Spleen (tissue), 11 donors: ENCODE data around the gene RTKN. TPM values are rescaled to one million over a fixed set of nuclear protein-coding genes. Genes with fewer than 3 reads are reported as not detected.

ENCODE experiments used
- DNase-seq: peaks from one replicate; pipeline ENCODE4 v3.0.0-alpha.2; 2020
- H3K27ac ChIP-seq, 8 donors: fragments of 200-600 bp; sonication (generic) in 7 of 8; 1 replicate in 4 of 8; 2 replicates in 4 of 8; pipeline versions ENCODE4 v1.5.0 to v1.8.0; 2016 to 2021; ENCODE audit warnings: inconsistent platforms in 4 of 8, mild to moderate bottlenecking in 4 of 8, moderate library complexity in 1 of 8
- H3K27me3 ChIP-seq, 7 donors: fragments of 200-600 bp; sonication (generic) in 6 of 7; replicated peaks in 1 of 7; 1 replicate in 4 of 7; 2 replicates in 3 of 7; pipeline versions ENCODE4 v1.5.0 to v1.8.0; 2016 to 2021; ENCODE audit warnings: inconsistent platforms in 3 of 7, mild to moderate bottlenecking in 1 of 7
- H3K36me3 ChIP-seq, 6 donors: fragments of 200-600 bp; sonication (generic) in 5 of 6; 1 replicate in 4 of 6; 2 replicates in 2 of 6; pipeline versions ENCODE4 v1.5.0 to v1.8.0; 2016 to 2021; ENCODE audit warnings: inconsistent platforms in 2 of 6
- H3K4me1 ChIP-seq, 6 donors: fragments of 200-600 bp; sonication (generic) in 5 of 6; 1 replicate in 3 of 6; 2 replicates in 3 of 6; pipeline versions ENCODE4 v1.5.0 to v1.8.0; 2016 to 2021; ENCODE audit warnings: inconsistent platforms in 3 of 6
- H3K4me3 ChIP-seq, 8 donors: fragments of 200-600 bp; sonication (generic) in 7 of 8; 1 replicate in 4 of 8; 2 replicates in 4 of 8; pipeline versions ENCODE4 v1.5.0 to v1.8.0; 2016 to 2021; ENCODE audit warnings: inconsistent platforms in 4 of 8, mild to moderate bottlenecking in 4 of 8, moderate library complexity in 2 of 8
- H3K9me3 ChIP-seq, 8 donors: fragments of 200-600 bp; sonication (generic) in 7 of 8; 1 replicate in 4 of 8; 2 replicates in 4 of 8; pipeline versions ENCODE4 v1.5.0 to v1.8.0; 2016 to 2021; ENCODE audit warnings: inconsistent platforms in 4 of 8
- POLR2A ChIP-seq, 3 donors: fragments of 450-650 bp; IDR thresholded peaks; one replicate each; pipeline ENCODE4 v1.5.1; 2017; ENCODE audit warnings: antibody characterized with exemption in 3 of 3, mild to moderate bottlenecking in 1 of 3
- POLR2AphosphoS5 ChIP-seq, 3 donors: sonication (generic); formaldehyde crosslinking; IDR thresholded peaks; one replicate each; pipeline ENCODE4 v1.5.1; 2017; ENCODE audit warnings: antibody characterized with exemption in 3 of 3
- WGBS, 5 donors: extraction: QIAGEN DNeasy Blood & Tissue Kit in 3 of 5; methylation state at CpG; one replicate each; pipeline versions ENCODE4 v1.1.5 to v1.1.7; 2013 to 2018; 5-methylcytosine and 5-hydroxymethylcytosine counted together
- intact Hi-C: fragments of 100-400 bp; cut with DNase I; formaldehyde crosslinking; loops from one replicate; pipeline ENCODE4 v1.15.0; 2023; ENCODE audit warnings: low total_unique reads
- polyA plus RNA-seq, 3 donors: library from polyadenylated mRNA; stranded (reverse); fragments of 200-250 nt; gene quantifications; one replicate each; pipeline ENCODE4 v1.2.1, GENCODE V29; 2013
- total RNA-seq, 7 donors: library from RNA; depleted of rRNA in 3 of 7; stranded (reverse); fragments of >200 nt in 3 of 7; fragmentation: NEBNext Ultra II Directional in 4 of 7; extraction: Animal tissue kit (Norgen Biotek cat#: 25700) in 4 of 7; gene quantifications; one replicate each; pipeline versions ENCODE4 v1.1.0 to v1.2.1, GENCODE V29; 2016 to 2021
- TF ChIP-seq, protein P1 (sequence below), 11 experiments: fragments of 200-600 bp in 7 of 11; fragments of 450-650 bp in 4 of 11; sonication (generic) in 4 of 11; IDR thresholded peaks in 8 of 11; conservative IDR thresholded peaks in 3 of 11; 1 replicate in 7 of 11; 2 replicates in 4 of 11; pipeline versions ENCODE4 v1.4.0 to v1.8.0; 2016 to 2021; ENCODE audit warnings: antibody characterized with exemption in 11 of 11, inconsistent platforms in 4 of 11, mild to moderate bottlenecking in 1 of 11
- donor health status: healthy with polysubstance abuse.
- donor health status: DM: no; HTN: no; CAD: no; lungs with moderate emphysema.
- donor health status: DM: no; HTN: no; CAD: no.
- donor health status: Bipolar disorder and iron deficiency.
- donor health status: healthy.
- donor health status: DM: no; HTN: no; CAD: no.
- donor health status: DM: yes; HTN: yes; CAD: no.

Gene RTKN
- total and polyA plus RNA-seq, 10 donors: 3.2 to 11.1 (median 7.1) TPM

DNA sequence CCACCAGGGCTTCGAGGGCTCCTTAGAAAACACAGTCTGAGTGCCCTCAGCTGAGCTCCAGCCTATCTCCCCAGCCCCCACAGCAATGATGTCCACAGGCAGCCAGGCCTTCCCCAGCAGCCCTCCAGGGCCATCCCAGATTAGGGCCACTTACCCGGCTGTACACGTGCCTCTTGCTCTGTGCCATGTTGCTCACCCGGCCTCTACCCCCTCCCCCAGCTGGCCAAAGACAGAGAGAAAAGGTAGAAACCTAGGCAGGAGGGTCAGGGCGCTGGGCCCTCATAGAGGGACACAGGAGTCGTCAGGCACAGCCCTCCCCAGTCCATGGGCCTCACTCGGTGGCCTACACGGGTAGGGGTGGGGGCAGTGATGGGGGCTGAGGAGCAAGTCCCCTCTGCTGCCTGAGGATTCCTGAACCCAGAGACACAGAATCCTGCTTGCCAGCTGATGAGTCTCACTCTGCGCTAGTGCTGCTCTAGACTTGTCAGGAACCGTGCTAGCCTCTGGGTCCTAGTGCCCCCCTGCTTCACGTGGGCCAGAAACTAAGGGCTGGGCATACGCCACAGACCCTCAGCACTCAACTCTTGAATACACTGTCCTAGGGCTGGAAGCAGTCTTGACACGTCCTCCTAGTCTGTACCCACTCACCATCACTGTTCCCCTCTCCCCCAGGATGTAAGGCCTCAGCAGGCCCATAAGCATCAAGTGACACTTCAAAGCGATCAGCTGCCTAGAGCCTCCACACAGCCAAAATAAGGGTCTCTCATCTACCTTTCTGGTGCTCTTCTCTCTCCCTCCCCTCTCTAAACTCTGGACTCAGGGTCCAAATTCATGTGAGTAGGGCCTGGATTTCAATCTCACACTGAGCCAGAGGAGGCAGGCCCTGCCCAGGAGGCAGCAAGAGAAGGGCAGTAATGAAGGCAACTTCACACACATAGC is 61.6 kb downstream of the RTKN start, which contains the start of gene DCTN1:
Gene DCTN1 (minus strand): TSS at position 461 of the 939 bp plus-strand sequence. CDS start 274 bp downstream, at position 187.
- whole genome bisulfite sequencing, 5 donors: 53 to 58% (median 55%) methylated on average over 11 to 14 of the region's 14 CpGs
- TF ChIP-seq POLR2A (IDR thresholded peaks at IDR 0.05): no peak
- peak in 2 of 3 donors; percentile 16 to 28 for TF ChIP-seq POLR2AphosphoS5 (IDR thresholded peaks at IDR 0.05)
- TF ChIP-seq, protein P1, sequence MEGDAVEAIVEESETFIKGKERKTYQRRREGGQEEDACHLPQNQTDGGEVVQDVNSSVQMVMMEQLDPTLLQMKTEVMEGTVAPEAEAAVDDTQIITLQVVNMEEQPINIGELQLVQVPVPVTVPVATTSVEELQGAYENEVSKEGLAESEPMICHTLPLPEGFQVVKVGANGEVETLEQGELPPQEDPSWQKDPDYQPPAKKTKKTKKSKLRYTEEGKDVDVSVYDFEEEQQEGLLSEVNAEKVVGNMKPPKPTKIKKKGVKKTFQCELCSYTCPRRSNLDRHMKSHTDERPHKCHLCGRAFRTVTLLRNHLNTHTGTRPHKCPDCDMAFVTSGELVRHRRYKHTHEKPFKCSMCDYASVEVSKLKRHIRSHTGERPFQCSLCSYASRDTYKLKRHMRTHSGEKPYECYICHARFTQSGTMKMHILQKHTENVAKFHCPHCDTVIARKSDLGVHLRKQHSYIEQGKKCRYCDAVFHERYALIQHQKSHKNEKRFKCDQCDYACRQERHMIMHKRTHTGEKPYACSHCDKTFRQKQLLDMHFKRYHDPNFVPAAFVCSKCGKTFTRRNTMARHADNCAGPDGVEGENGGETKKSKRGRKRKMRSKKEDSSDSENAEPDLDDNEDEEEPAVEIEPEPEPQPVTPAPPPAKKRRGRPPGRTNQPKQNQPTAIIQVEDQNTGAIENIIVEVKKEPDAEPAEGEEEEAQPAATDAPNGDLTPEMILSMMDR (IDR thresholded peaks at IDR 0.05 in 8 of 11, conservative IDR thresholded peaks at IDR 0.05 in 3 of 11): no peak
- H3K27ac ChIP-seq: no peak within 1 kb of the TSS
- no peak for DNase-seq
- no peaks in the 10 kb centered on the region for H3K27me3 ChIP-seq
- H3K36me3 ChIP-seq: peaks cover 0 to 56% (median 19%) of the 10 kb centered on the region in 6 donors
- intact Hi-C loops: no loop called here
- H3K4me3 ChIP-seq: peak within 1 kb of the TSS in 4 of 8 donors; percentile 7 to 55 (median 22)
- H3K4me1 ChIP-seq: peaks cover 8 to 59% (median 47%) of the 10 kb centered on the region in 6 donors
- H3K9me3 ChIP-seq: no peaks in the 10 kb centered on the region

DNA sequence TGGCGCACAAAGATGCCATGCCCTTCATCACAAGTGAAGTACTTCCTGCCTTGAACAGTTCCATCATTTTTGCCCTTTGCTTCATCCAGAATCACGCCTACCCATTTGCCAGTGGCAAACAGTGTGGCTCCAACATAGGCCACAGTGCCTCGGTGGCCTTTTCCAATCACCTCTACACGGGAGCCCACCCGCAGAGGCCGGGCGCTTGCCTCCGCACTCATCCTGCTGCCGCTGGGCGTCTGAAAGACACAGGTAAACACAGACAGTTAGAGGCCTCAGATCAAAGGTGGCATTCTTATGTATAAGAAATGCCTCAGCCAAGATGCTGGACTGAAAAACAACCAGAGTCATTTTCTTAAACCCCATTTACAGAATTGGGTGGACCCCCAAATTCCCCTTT is 63.7 kb downstream of the RTKN start:
- H3K27ac ChIP-seq: no peak overlapping the region
- peaks cover 0 to 52% (median 20%) of the 10 kb centered on the region in 6 donors for H3K36me3 ChIP-seq
- no peaks in the 10 kb centered on the region for H3K27me3 ChIP-seq
- no peaks in the 10 kb centered on the region for H3K9me3 ChIP-seq
- intact Hi-C loops: no loop called here
- H3K4me3 ChIP-seq: no peak overlapping the region
- peaks cover 7 to 62% (median 44%) of the 10 kb centered on the region in 6 donors for H3K4me1 ChIP-seq
- WGBS, 5 donors: 93 to 97% (median 95%) methylated on average over 10 of the region's 10 CpGs
- no peak for DNase-seq
- TF ChIP-seq POLR2A (IDR thresholded peaks at IDR 0.05): no peak
- no peak for TF ChIP-seq POLR2AphosphoS5 (IDR thresholded peaks at IDR 0.05)
- TF ChIP-seq, protein P1 (IDR thresholded peaks at IDR 0.05 in 8 of 11, conservative IDR thresholded peaks at IDR 0.05 in 3 of 11): no peak

DNA sequence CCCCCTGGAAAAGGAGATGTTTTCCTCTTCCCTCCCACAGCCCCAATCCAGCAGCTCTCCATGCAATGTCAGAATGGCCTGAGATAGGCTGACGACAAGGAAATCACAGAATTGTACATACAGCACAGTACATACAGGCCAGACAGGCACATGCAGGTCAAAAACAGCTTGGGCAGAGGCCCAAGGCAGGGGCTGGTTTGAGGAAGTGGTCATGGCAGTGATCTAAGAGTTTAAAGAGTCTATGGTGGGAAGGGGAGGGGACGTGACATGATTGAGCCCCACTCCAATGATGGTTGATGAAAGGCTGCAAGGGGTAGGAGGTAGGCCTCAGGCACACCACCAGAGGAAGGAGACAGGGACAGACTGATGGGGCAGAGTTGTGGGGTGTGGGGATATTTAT is 65.9 kb downstream of the RTKN start:
- Histone ChIP-seq H3K4me1 (peaks cover 0 to 52% (median 29%) of the 10 kb centered on the region in 6 donors), H3K36me3 (peaks cover 0 to 72% (median 34%) of the 10 kb centered on the region in 6 donors), H3K27ac (no peak overlapping the region), H3K27me3 (no peaks in the 10 kb centered on the region), H3K9me3 (no peaks in the 10 kb centered on the region), H3K4me3 (no peak overlapping the region)
- no peak for TF ChIP-seq POLR2AphosphoS5 (IDR thresholded peaks at IDR 0.05)
- TF ChIP-seq POLR2A (IDR thresholded peaks at IDR 0.05): no peak
- TF ChIP-seq, protein P1 (IDR thresholded peaks at IDR 0.05 in 8 of 11, conservative IDR thresholded peaks at IDR 0.05 in 3 of 11): no peak
- no peak for DNase-seq
- intact Hi-C loops: no loop called here
- WGBS, 5 donors: 55 to 78% (median 70%) methylated on average over 2 of the region's 2 CpGs

Other genes with a start within 250 kb of the RTKN start
- gene MTHFD2, start 243.3 kb downstream of the RTKN start, total RNA-seq: 10 to 100 TPM; 32.5 to 71.1 (median 45.1) TPM
- 10 to 100 TPM; 17.8 to 35.8 (median 26.8) TPM for gene MTHFD2, start 243.3 kb downstream of the RTKN start, polyA plus RNA-seq
- gene SLC4A5, start 98.5 kb downstream of the RTKN start, total RNA-seq: 1 to 10 TPM; 2.1 to 9.7 (median 3.9) TPM
- 1 to 10 TPM in 1 of 3 donors, under 1 TPM in 2; 0.45 to 1.1 (median 0.62) TPM for gene SLC4A5, start 98.5 kb downstream of the RTKN start, polyA plus RNA-seq
- gene DCTN1, start 61.6 kb downstream of the RTKN start, total RNA-seq: 100 to 1,000 TPM in 4 of 7 donors, 10 to 100 TPM in 3; 81.8 to 113 (median 100) TPM
- 10 to 100 TPM; 47.8 to 77.2 (median 53.7) TPM for gene DCTN1, start 61.6 kb downstream of the RTKN start, polyA plus RNA-seq
- 1 to 10 TPM; 1.7 to 4.0 (median 2.8) TPM for gene C2orf81, start 20.3 kb downstream of the RTKN start, total RNA-seq
- gene C2orf81, start 20.3 kb downstream of the RTKN start, polyA plus RNA-seq: 1 to 10 TPM; 3.2 to 5.7 (median 5.1) TPM
- gene WDR54, start 20.2 kb downstream of the RTKN start, total RNA-seq: 10 to 100 TPM; 15.1 to 24.3 (median 17.9) TPM
- gene WDR54, start 20.2 kb downstream of the RTKN start, polyA plus RNA-seq: 10 to 100 TPM; 23.7 to 26.0 (median 24.4) TPM
- 10 to 100 TPM in 6 of 7 donors, 1 to 10 TPM in 1; 9.0 to 42.9 (median 28.6) TPM for gene INO80B, start 13.2 kb upstream of the RTKN start, total RNA-seq
- gene INO80B, start 13.2 kb upstream of the RTKN start, polyA plus RNA-seq: 10 to 100 TPM; 36.7 to 50.3 (median 43.7) TPM
- 10 to 100 TPM; 39.5 to 80.7 (median 58.5) TPM for gene WBP1, start 16.5 kb upstream of the RTKN start, total RNA-seq
- 10 to 100 TPM; 64.7 to 84.2 (median 78.8) TPM for gene WBP1, start 16.5 kb upstream of the RTKN start, polyA plus RNA-seq
- 10 to 100 TPM; 49.2 to 61.6 (median 56.7) TPM for gene MOGS, start 23.4 kb upstream of the RTKN start, total RNA-seq
- 10 to 100 TPM; 24.6 to 35.5 (median 31.0) TPM for gene MOGS, start 23.4 kb upstream of the RTKN start, polyA plus RNA-seq
- gene MRPL53, start 30.7 kb upstream of the RTKN start, total RNA-seq: 10 to 100 TPM; 13.0 to 74.3 (median 61.7) TPM
- 10 to 100 TPM; 69.4 to 86.7 (median 78.6) TPM for gene MRPL53, start 30.7 kb upstream of the RTKN start, polyA plus RNA-seq
- 10 to 100 TPM; 22.2 to 59.4 (median 31.6) TPM for gene CCDC142, start 41.1 kb upstream of the RTKN start, total RNA-seq
- gene CCDC142, start 41.1 kb upstream of the RTKN start, polyA plus RNA-seq: 1 to 10 TPM; 2.8 to 9.3 (median 3.4) TPM
- gene TTC31, start 41.1 kb upstream of the RTKN start, total RNA-seq: 10 to 100 TPM; 34.3 to 51.3 (median 38.3) TPM
- gene TTC31, start 41.1 kb upstream of the RTKN start, polyA plus RNA-seq: 10 to 100 TPM; 15.7 to 26.7 (median 21.6) TPM
- gene LBX2, start 57.7 kb upstream of the RTKN start, total RNA-seq: 1 to 10 TPM in 3 of 7 donors, under 1 TPM in 4; 0.52 to 2.7 (median 0.89) TPM
- gene LBX2, start 57.7 kb upstream of the RTKN start, polyA plus RNA-seq: 1 to 10 TPM in 1 of 3 donors, under 1 TPM in 2; 0.50 to 1.8 (median 0.93) TPM
- 10 to 100 TPM; 12.7 to 20.4 (median 14.7) TPM for gene PCGF1, start 65.8 kb upstream of the RTKN start, total RNA-seq
- gene PCGF1, start 65.8 kb upstream of the RTKN start, polyA plus RNA-seq: 10 to 100 TPM in 2 of 3 donors, 1 to 10 TPM in 1; 9.6 to 11.8 (median 11.6) TPM
- not detected for gene TLX2, start 72.5 kb upstream of the RTKN start, total RNA-seq
- gene TLX2, start 72.5 kb upstream of the RTKN start, polyA plus RNA-seq: under 1 TPM in 2 of 3 donors, not detected in 1; 0.04 to 0.05 TPM
- under 1 TPM in 5 of 7 donors, not detected in 2; 0.24 to 0.52 (median 0.43) TPM for gene DQX1, start 84.3 kb upstream of the RTKN start, total RNA-seq
- gene DQX1, start 84.3 kb upstream of the RTKN start, polyA plus RNA-seq: under 1 TPM; 0.09 to 0.22 (median 0.11) TPM
- gene AUP1, start 87.8 kb upstream of the RTKN start, total RNA-seq: 100 to 1,000 TPM; 107 to 182 (median 125) TPM
- 100 to 1,000 TPM; 140 to 226 (median 223) TPM for gene AUP1, start 87.8 kb upstream of the RTKN start, polyA plus RNA-seq
- gene HTRA2, start 88.0 kb upstream of the RTKN start, total RNA-seq: 10 to 100 TPM; 34.2 to 58.7 (median 38.7) TPM
- 10 to 100 TPM; 46.0 to 48.7 (median 48.0) TPM for gene HTRA2, start 88.0 kb upstream of the RTKN start, polyA plus RNA-seq
- 10 to 100 TPM; 11.6 to 27.4 (median 18.0) TPM for gene LOXL3, start 112.0 kb upstream of the RTKN start, total RNA-seq
- gene LOXL3, start 112.0 kb upstream of the RTKN start, polyA plus RNA-seq: 1 to 10 TPM; 1.8 to 4.6 (median 3.6) TPM
- gene DOK1, start 112.8 kb upstream of the RTKN start, total RNA-seq: 10 to 100 TPM; 36.2 to 59.1 (median 39.7) TPM
- 10 to 100 TPM; 19.9 to 41.7 (median 21.0) TPM for gene DOK1, start 112.8 kb upstream of the RTKN start, polyA plus RNA-seq
- gene M1AP, start 206.4 kb upstream of the RTKN start, total RNA-seq: 1 to 10 TPM in 4 of 7 donors, under 1 TPM in 3; 0.43 to 2.0 (median 1.1) TPM
- gene M1AP, start 206.4 kb upstream of the RTKN start, polyA plus RNA-seq: under 1 TPM; 0.26 to 0.61 (median 0.47) TPM
- 10 to 100 TPM in 1 of 7 donors, 1 to 10 TPM in 6; 5.0 to 11.0 (median 8.1) TPM for gene SEMA4F, start 212.3 kb upstream of the RTKN start, total RNA-seq
- gene SEMA4F, start 212.3 kb upstream of the RTKN start, polyA plus RNA-seq: 1 to 10 TPM; 1.5 to 2.6 (median 1.5) TPM